ENCODE measurements around the gene FNBP1L.

Gene FNBP1L

DNA sequence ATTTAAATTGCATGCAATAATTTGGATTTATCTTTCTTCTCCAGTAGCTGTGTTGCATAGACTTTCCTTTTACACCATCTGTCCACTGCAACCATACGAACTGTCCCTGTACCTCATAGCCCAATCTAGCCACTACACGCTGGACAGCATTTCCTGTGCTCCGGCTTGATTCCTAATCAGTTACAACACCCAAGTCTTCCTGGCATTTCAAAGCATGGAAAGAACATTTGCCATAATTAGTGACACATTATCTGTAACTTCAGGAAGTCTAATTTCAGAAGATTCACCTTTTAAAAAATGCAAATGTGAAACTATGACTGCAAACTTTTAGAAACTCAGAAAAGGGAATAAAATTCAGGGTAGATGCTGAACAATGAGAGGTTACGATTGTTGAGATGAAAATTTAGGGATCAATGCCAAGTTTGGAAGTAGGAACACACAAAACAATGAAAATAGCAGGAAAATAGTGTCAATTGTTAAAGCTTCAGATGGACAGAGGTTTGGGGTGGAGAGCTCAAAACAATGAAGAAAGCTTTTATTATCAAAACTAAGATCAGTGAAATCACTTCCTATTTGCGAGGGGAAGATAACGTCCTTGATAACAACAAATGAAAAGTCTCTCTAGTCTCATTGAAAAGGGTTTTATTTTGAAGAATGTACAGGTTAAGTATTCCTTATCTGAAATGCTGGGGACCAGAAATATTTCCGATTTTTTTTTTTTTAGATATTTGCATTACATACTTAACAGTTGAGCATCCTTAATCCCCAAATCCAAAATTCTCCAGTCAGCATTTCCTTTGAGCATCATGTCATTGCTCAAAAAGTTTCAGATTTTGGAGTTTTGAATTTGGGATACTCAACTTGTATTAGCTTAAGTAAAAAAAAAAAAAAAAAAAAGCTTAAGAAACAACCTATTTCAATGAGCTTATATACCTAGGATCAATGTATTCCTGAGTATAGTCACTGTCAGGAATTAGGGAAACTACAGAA is 107.3 kb downstream of the FNBP1L start:
- no peak overlapping the region for H3K4me3 ChIP-seq (ENCODE audit: low read length)
- H3K36me3 ChIP-seq (ENCODE audit: insufficient read depth, low read length): peaks cover 33% of the 10 kb centered on the region
- no peaks in the 10 kb centered on the region for H3K9me3 ChIP-seq (ENCODE audit: low read length)

DNA sequence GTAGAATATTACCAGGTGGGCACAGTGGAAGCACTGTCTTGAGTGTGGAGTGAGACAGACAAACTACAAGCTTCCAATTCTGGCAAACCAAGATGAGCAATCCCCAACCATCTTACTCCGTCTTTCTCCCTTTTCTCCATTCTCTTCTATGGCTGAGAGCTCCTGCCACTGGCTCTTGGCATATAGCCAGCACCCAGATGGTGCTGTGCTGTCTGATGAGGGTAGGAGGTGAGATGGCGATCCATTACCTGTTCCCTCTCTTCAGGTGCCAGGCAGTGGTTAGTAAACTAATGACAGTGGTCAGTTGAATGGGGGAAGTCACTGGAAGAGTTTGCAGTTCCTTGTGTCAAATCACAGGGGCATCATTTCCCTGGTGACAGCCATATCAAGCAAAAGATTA is 108.4 kb downstream of the FNBP1L start:
- Histone ChIP-seq H3K27me3 (ENCODE audit: insufficient read depth, low read length) (no peaks in the 10 kb centered on the region), H3K4me1 (ENCODE audit: insufficient read depth, low read length) (peaks cover 19% of the 10 kb centered on the region), H3K4me3 (ENCODE audit: low read length) (no peak overlapping the region), H2AFZ (ENCODE audit: low read depth, low read length) (no peak overlapping the region), H3K9me3 (ENCODE audit: low read length) (no peaks in the 10 kb centered on the region), H3K36me3 (ENCODE audit: insufficient read depth, low read length) (peaks cover 22% of the 10 kb centered on the region)

More for the DNA sequence above, 107.3 kb downstream of the FNBP1L start:
- no peaks in the 10 kb centered on the region for H3K27me3 ChIP-seq (ENCODE audit: insufficient read depth, low read length)
- H2AFZ ChIP-seq (ENCODE audit: low read depth, low read length): no peak overlapping the region
- H3K4me1 ChIP-seq (ENCODE audit: insufficient read depth, low read length): peaks cover 19% of the 10 kb centered on the region

DNA sequence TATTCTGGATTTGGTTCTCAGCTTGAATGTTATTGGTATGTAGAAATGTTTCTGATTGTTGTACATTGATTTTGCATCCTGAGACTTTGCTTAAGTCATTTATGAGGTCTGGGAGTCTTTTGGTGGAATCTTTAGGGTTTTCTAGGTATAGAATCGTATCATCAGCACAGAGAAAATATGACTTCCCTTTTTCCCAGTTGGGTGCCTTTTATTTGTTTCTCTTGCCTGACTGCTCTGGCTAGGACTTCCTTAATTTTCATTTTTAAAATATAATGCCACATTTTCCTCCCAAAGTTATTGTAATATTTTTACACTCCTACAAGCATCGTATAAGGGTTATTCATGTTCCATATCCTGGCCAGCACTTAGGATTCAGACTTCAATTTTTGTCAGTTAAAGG is 111.1 kb downstream of the FNBP1L start:
- no peaks in the 10 kb centered on the region for H3K9me3 ChIP-seq (ENCODE audit: low read length)
- no peaks in the 10 kb centered on the region for H3K4me1 ChIP-seq (ENCODE audit: insufficient read depth, low read length)
- H3K36me3 ChIP-seq (ENCODE audit: insufficient read depth, low read length): peaks cover 15% of the 10 kb centered on the region
- H3K4me3 ChIP-seq (ENCODE audit: low read length): no peak overlapping the region
- no peaks in the 10 kb centered on the region for H3K27me3 ChIP-seq (ENCODE audit: insufficient read depth, low read length)
- H2AFZ ChIP-seq (ENCODE audit: low read depth, low read length): no peak overlapping the region

DNA sequence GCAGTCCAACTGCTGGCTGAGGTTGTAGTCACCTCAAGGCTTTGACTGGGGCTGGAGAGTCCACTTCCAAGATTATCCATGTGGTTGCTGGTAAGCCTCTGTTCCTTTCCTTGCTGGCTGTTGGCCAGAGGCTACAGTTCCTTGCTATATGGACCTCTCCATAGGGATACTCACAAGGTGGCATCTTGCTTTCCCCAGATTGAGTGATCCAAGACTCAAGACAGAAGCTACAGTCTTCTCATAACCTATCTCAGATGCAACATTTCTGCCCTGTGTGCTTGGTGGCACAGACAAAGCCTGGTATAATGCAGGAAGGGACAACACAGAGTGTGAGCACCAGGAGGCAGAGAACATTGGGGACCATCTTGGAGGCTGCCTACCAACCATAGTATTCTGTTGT is 111.8 kb downstream of the FNBP1L start:
- no peaks in the 10 kb centered on the region for H3K27me3 ChIP-seq (ENCODE audit: insufficient read depth, low read length)
- no peak overlapping the region for H2AFZ ChIP-seq (ENCODE audit: low read depth, low read length)
- H3K36me3 ChIP-seq (ENCODE audit: insufficient read depth, low read length): peaks cover 11% of the 10 kb centered on the region
- no peaks in the 10 kb centered on the region for H3K4me1 ChIP-seq (ENCODE audit: insufficient read depth, low read length)
- no peaks in the 10 kb centered on the region for H3K9me3 ChIP-seq (ENCODE audit: low read length)
- no peak overlapping the region for H3K4me3 ChIP-seq (ENCODE audit: low read length)

DNA sequence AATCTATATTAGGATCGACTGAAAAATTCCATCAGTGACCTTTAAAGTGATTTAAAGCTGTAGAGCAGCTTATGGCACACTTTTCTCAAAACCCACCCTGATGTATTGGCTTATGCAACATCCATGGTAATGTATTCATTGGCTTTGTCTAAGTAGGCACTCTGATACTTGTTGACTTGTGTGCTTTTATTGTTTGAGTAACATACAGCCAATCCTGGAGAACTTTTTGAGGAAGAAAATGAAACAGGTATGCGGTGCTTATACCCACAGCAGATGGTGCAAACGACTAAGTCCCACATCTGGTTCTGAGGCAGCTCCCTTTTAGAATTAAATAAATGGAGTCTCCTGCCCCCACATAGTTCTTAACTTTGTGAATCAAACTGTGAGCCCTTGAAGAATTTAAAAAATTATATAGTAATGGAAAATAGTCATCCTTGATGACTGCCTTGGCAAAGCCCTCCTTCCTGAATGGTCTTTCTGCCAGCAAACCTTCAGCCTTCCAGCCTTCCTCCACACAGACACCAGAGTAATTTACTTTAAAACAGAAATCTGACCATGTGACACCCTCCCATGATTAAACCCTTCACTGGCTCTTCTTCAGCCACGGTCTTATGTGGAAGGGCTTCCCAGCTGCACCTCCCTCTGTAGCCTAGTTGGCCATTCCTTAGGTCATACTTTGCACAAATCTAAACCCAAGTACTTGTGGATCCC is 117.7 kb downstream of the FNBP1L start:
- H3K4me1 ChIP-seq (ENCODE audit: insufficient read depth, low read length): no peaks in the 10 kb centered on the region
- no peak overlapping the region for H2AFZ ChIP-seq (ENCODE audit: low read depth, low read length)
- H3K9me3 ChIP-seq (ENCODE audit: low read length): no peaks in the 10 kb centered on the region
- H3K36me3 ChIP-seq (ENCODE audit: insufficient read depth, low read length): peaks cover 3% of the 10 kb centered on the region
- H3K27me3 ChIP-seq (ENCODE audit: insufficient read depth, low read length): no peaks in the 10 kb centered on the region
- H3K4me3 ChIP-seq (ENCODE audit: low read length): no peak overlapping the region

DNA sequence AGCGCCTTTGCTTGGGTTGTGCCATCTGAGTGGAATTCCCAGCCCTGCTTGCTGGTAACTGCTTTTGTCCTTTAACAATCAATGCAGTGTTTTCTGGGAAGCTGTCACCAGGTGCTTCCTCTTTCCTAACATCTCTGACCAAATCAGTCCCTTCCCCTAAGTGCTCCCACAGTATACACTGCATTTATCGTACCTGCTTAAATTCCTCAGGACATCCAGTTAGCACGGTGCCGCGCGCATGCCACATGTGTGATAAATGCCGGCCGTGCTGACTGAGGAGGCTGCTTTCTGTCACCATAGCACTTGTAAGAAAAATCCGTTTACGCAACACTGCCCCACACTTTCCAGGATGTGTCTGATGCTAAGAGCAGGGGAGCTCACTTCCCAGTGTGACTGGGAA is 118.3 kb downstream of the FNBP1L start:
- no peaks in the 10 kb centered on the region for H3K9me3 ChIP-seq (ENCODE audit: low read length)
- no peaks in the 10 kb centered on the region for H3K4me1 ChIP-seq (ENCODE audit: insufficient read depth, low read length)
- peaks cover 3% of the 10 kb centered on the region for H3K36me3 ChIP-seq (ENCODE audit: insufficient read depth, low read length)

DNA sequence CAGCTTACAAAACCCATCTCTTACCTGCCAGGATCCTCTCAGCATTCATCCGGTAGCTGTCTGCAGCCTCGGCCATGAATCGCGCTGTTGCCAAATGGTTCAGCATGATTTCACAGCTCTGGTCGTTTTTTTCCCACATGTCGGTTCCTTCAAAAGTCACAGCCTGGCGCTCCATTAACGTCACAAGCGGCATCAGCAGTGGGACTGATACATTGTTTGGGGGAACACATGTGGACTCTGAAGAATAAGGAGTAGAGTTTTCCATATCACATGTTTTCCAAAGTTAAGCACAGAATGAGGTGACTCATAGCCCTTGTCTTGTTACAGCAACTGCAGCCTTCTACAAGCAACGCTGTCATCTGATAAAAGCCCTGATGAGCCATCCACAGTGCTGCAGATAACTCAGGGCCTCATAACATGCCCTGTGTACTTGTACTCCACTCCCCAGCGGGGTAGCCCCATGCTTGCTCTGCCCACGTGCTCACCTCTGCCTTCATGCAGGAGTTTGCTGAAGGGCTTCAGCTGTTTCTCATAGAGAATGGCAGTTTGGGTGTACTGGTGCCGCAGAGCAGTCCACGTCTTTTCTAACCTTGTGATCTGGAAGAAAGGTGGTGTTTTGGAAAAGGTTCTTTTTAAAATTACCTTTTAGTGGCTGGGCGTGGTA is 119.5 kb downstream of the FNBP1L start:
- peaks cover 3% of the 10 kb centered on the region for H3K36me3 ChIP-seq (ENCODE audit: insufficient read depth, low read length)
- H3K4me3 ChIP-seq (ENCODE audit: low read length): no peak overlapping the region
- H2AFZ ChIP-seq (ENCODE audit: low read depth, low read length): no peak overlapping the region
- no peaks in the 10 kb centered on the region for H3K27me3 ChIP-seq (ENCODE audit: insufficient read depth, low read length)
- H3K9me3 ChIP-seq (ENCODE audit: low read length): no peaks in the 10 kb centered on the region
- H3K4me1 ChIP-seq (ENCODE audit: insufficient read depth, low read length): no peaks in the 10 kb centered on the region

More for the DNA sequence above, 118.3 kb downstream of the FNBP1L start:
- Histone ChIP-seq H3K4me3 (ENCODE audit: low read length) (no peak overlapping the region), H2AFZ (ENCODE audit: low read depth, low read length) (no peak overlapping the region), H3K27me3 (ENCODE audit: insufficient read depth, low read length) (no peaks in the 10 kb centered on the region)

DNA sequence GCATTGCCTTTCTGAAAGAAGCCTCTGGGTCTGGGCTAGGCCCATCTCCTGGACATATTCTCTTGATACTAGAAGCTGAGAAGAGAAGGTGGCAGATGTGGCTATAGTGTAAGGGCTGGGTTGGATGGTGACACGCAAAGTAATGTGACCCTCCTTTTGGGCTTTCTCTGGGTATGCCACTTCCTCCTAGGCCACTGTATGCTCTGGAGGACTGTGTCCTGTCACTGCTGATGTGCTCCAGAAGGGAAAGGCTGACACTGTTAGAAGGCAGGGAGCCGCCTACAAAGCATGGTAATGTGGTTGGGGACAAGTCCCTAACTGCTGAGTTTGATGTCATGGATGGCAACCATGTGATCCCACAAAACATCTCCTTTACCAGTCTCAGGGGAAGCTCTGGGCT is 121.6 kb downstream of the FNBP1L start:
- Histone ChIP-seq H3K4me1 (ENCODE audit: insufficient read depth, low read length) (no peaks in the 10 kb centered on the region), H3K27me3 (ENCODE audit: insufficient read depth, low read length) (no peaks in the 10 kb centered on the region), H3K9me3 (ENCODE audit: low read length) (no peaks in the 10 kb centered on the region), H2AFZ (ENCODE audit: low read depth, low read length) (no peak overlapping the region), H3K36me3 (ENCODE audit: insufficient read depth, low read length) (peaks cover 3% of the 10 kb centered on the region), H3K4me3 (ENCODE audit: low read length) (no peak overlapping the region)

DNA sequence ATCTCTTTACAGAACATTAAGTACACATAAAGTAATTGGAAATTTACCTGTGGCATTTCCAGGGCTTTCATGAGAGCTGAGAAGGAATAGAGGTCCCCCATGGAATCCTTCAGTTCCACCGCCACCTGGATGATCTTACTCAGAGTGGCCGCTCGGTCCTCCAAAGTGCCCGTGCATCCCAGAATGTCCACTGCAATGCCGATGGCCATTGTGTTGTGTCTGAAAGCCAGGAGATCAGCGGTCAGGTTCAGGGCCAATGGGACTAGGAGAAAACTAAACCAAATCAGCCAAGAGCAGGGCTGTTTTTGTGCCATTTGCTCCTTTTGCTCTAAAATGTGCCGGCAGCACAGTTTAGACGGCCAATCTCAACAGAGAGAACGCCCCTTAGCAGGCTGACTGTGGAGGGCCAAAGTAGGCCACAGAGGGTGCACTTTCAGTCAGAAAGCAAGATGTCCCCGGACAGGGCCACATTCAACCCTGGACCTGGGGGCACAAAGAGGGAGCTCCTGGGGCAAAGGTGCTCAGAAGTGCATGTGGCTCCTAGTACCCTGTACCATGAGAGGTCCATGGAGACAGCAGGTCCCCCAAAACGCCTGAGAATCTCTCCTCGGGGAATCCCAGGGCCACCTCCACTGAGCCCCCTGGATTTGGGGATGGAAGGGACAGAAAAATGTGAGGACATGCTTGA is 123.8 kb downstream of the FNBP1L start:
- H3K36me3 ChIP-seq (ENCODE audit: insufficient read depth, low read length): peaks cover 3% of the 10 kb centered on the region
- H3K4me3 ChIP-seq (ENCODE audit: low read length): no peak overlapping the region
- H2AFZ ChIP-seq (ENCODE audit: low read depth, low read length): no peak overlapping the region

DNA sequence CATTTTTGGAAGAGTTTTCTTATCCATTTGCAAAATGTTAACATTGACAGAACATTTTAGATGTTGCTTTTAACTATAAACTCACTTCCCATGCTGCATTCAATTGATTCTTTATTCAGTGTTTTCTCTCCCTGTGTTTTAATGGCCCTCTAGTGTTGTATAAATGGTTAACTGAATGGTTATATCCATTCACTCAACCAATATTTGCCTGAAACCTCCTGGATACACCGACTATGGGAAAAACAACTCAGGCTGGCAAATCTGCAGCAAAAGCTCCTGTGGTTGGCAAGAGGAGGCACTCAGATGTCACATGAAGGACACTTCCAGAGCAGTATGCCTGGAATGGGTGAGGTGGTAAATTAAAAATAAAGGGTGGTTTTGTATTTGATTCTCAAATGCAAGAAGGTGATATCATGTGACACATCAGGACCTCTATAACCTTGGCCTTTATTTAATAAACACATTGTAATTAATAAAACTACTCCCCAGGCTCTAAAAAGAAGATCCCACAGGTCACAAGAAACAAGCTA is 126.1 kb downstream of the FNBP1L start:
- H2AFZ ChIP-seq (ENCODE audit: low read depth, low read length): no peak overlapping the region
- no peaks in the 10 kb centered on the region for H3K27me3 ChIP-seq (ENCODE audit: insufficient read depth, low read length)
- H3K4me1 ChIP-seq (ENCODE audit: insufficient read depth, low read length): peaks cover 26% of the 10 kb centered on the region
- H3K4me3 ChIP-seq (ENCODE audit: low read length): no peak overlapping the region
- H3K36me3 ChIP-seq (ENCODE audit: insufficient read depth, low read length): peaks cover 3% of the 10 kb centered on the region
- H3K9me3 ChIP-seq (ENCODE audit: low read length): no peaks in the 10 kb centered on the region

More for the DNA sequence above, 123.8 kb downstream of the FNBP1L start:
- Histone ChIP-seq H3K27me3 (ENCODE audit: insufficient read depth, low read length) (no peaks in the 10 kb centered on the region), H3K4me1 (ENCODE audit: insufficient read depth, low read length) (peaks cover 21% of the 10 kb centered on the region), H3K9me3 (ENCODE audit: low read length) (no peaks in the 10 kb centered on the region)

DNA sequence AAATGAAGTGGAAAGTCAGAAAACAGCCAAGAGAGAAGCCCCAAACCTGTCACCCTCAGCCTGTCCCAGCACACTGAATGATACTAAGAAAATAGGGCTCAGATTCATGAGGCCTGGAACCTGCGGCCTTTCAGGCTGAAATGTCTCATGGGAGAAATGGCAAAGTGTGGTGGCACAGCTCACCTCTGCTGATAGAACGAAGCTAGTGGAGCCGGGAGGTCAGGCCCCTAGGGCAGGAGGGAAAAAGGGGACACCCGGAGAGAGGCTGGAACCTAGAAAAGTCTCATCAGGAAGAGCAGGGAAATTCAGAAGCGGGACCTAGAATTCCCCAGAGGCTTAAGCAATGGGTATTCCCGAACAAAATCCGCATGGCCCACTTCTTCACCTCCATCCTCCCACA is 126.6 kb downstream of the FNBP1L start:
- Histone ChIP-seq H3K36me3 (ENCODE audit: insufficient read depth, low read length) (peaks cover 3% of the 10 kb centered on the region), H2AFZ (ENCODE audit: low read depth, low read length) (no peak overlapping the region), H3K9me3 (ENCODE audit: low read length) (no peaks in the 10 kb centered on the region), H3K4me1 (ENCODE audit: insufficient read depth, low read length) (peaks cover 26% of the 10 kb centered on the region), H3K27me3 (ENCODE audit: insufficient read depth, low read length) (no peaks in the 10 kb centered on the region), H3K4me3 (ENCODE audit: low read length) (no peak overlapping the region)

DNA sequence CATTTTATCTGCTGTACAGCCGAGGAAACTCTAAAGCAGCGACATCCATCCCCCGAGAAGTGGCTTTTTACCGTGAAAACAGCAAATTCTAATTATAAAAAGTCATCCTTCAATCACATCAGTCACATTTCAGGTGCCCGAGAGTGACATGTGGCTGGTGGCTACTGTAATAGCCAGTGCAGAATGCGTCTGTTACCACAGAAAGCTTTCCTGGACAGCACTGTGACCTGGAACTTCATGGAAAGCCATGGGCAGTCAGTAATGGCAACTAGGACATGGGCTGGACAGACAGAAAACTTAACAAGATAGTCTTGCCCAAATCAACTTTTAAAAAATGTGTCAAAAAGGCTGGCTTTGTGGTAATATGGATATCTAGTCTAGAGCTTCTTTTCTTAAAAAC is 127.1 kb downstream of the FNBP1L start:
- Histone ChIP-seq H3K27me3 (ENCODE audit: insufficient read depth, low read length) (no peaks in the 10 kb centered on the region), H3K9me3 (ENCODE audit: low read length) (no peaks in the 10 kb centered on the region), H3K36me3 (ENCODE audit: insufficient read depth, low read length) (peaks cover 3% of the 10 kb centered on the region), H2AFZ (ENCODE audit: low read depth, low read length) (no peak overlapping the region), H3K4me1 (ENCODE audit: insufficient read depth, low read length) (peaks cover 26% of the 10 kb centered on the region), H3K4me3 (ENCODE audit: low read length) (no peak overlapping the region)

All from neuron (in vitro differentiated cells).